ENCODE data around the gene CAMK2G.

The CAMK2G gene

GRCh38 chr10:73780301-73780700 is 94.1 kb downstream of the CAMK2G start:
- peaks cover 23% of the 10 kb centered on the region for H3K36me3 Mint-ChIP-seq (ENCODE audit: low read depth)
- H3K27me3 Mint-ChIP-seq (ENCODE audit: low read depth), result no peaks in the 10 kb centered on the region

GRCh38 chr10:73779539-73780197 is 94.7 kb downstream of the CAMK2G start:
- peaks cover 27% of the 10 kb centered on the region for H3K36me3 Mint-ChIP-seq (ENCODE audit: low read depth)
- DNase-seq (ENCODE audit: low spot score), result no peak
- H3K27ac Mint-ChIP-seq, result peak overlapping the region; percentile 72
- no peaks in the 10 kb centered on the region for H3K9me3 Mint-ChIP-seq
- peak overlapping the region; percentile 57 for H3K4me3 Mint-ChIP-seq
- H3K4me1 Mint-ChIP-seq (ENCODE audit: low read depth), result peaks cover 34% of the 10 kb centered on the region
- no peaks in the 10 kb centered on the region for H3K27me3 Mint-ChIP-seq (ENCODE audit: low read depth)

More at GRCh38 chr10:73780301-73780700, 94.1 kb downstream of the CAMK2G start:
- DNase-seq (ENCODE audit: low spot score), result no peak
- Mint-ChIP-seq H3K27ac (peak overlapping the region; percentile 72), H3K4me1 (ENCODE audit: low read depth) (peaks cover 36% of the 10 kb centered on the region), H3K9me3 (no peaks in the 10 kb centered on the region), H3K4me3 (peak overlapping the region; percentile 94)

- DNase-seq (ENCODE audit: low spot score), result no peak
- H3K36me3 Mint-ChIP-seq (ENCODE audit: low read depth), result peaks cover 32% of the 10 kb centered on the region
- no peak overlapping the region for H3K27ac Mint-ChIP-seq
- H3K4me3 Mint-ChIP-seq, result no peak overlapping the region
- H3K27me3 Mint-ChIP-seq (ENCODE audit: low read depth), result no peaks in the 10 kb centered on the region
- H3K9me3 Mint-ChIP-seq, result no peaks in the 10 kb centered on the region
- peaks cover 37% of the 10 kb centered on the region for H3K4me1 Mint-ChIP-seq (ENCODE audit: low read depth)
Observed at GRCh38 chr10:73779018-73779417, 95.3 kb downstream of the CAMK2G start.

GRCh38 chr10:73774637-73775036 is 99.7 kb downstream of the CAMK2G start:
- peaks cover 42% of the 10 kb centered on the region for H3K4me1 Mint-ChIP-seq (ENCODE audit: low read depth)
- no peaks in the 10 kb centered on the region for H3K9me3 Mint-ChIP-seq
- no peaks in the 10 kb centered on the region for H3K27me3 Mint-ChIP-seq (ENCODE audit: low read depth)
- no peak for DNase-seq (ENCODE audit: low spot score)
- no peak overlapping the region for H3K27ac Mint-ChIP-seq
- peaks cover 62% of the 10 kb centered on the region for H3K36me3 Mint-ChIP-seq (ENCODE audit: low read depth)
- H3K4me3 Mint-ChIP-seq, result peak overlapping the region; percentile 86

- peak overlapping the region; percentile 94 for H3K27ac Mint-ChIP-seq
- peaks cover 50% of the 10 kb centered on the region for H3K4me1 Mint-ChIP-seq (ENCODE audit: low read depth)
- H3K27me3 Mint-ChIP-seq (ENCODE audit: low read depth), result no peaks in the 10 kb centered on the region
- DNase-seq (ENCODE audit: low spot score), result no peak
- peak overlapping the region; percentile 86 for H3K4me3 Mint-ChIP-seq
- H3K36me3 Mint-ChIP-seq (ENCODE audit: low read depth), result peaks cover 67% of the 10 kb centered on the region
- H3K9me3 Mint-ChIP-seq, result no peaks in the 10 kb centered on the region
Observed at GRCh38 chr10:73773152-73773879, 101.0 kb downstream of the CAMK2G start.

- Mint-ChIP-seq H3K36me3 (ENCODE audit: low read depth) (peaks cover 71% of the 10 kb centered on the region), H3K4me1 (ENCODE audit: low read depth) (peaks cover 52% of the 10 kb centered on the region), H3K27ac (peak overlapping the region; percentile 94), H3K27me3 (ENCODE audit: low read depth) (no peaks in the 10 kb centered on the region), H3K9me3 (no peaks in the 10 kb centered on the region), H3K4me3 (peak overlapping the region; percentile 86)
- DNase-seq (ENCODE audit: low spot score), result peak; percentile 89
Observed at GRCh38 chr10:73772281-73773151, 101.8 kb downstream of the CAMK2G start.

- Mint-ChIP-seq H3K36me3 (ENCODE audit: low read depth) (peaks cover 67% of the 10 kb centered on the region), H3K4me3 (peak overlapping the region; percentile 86), H3K27ac (peak overlapping the region; percentile 94), H3K4me1 (ENCODE audit: low read depth) (peaks cover 51% of the 10 kb centered on the region), H3K9me3 (no peaks in the 10 kb centered on the region), H3K27me3 (ENCODE audit: low read depth) (no peaks in the 10 kb centered on the region)
- DNase-seq (ENCODE audit: low spot score), result peak; percentile 21
Observed at GRCh38 chr10:73771722-73772280, 102.6 kb downstream of the CAMK2G start.

- no peak for DNase-seq (ENCODE audit: low spot score)
- Mint-ChIP-seq H3K4me3 (no peak overlapping the region), H3K9me3 (no peaks in the 10 kb centered on the region), H3K27ac (peak overlapping the region; percentile 52), H3K27me3 (ENCODE audit: low read depth) (no peaks in the 10 kb centered on the region), H3K36me3 (ENCODE audit: low read depth) (peaks cover 77% of the 10 kb centered on the region), H3K4me1 (ENCODE audit: low read depth) (peaks cover 39% of the 10 kb centered on the region)
Observed at GRCh38 chr10:73769396-73769795, 105.0 kb downstream of the CAMK2G start.

GRCh38 chr10:73768881-73769280 is 105.5 kb downstream of the CAMK2G start:
- Mint-ChIP-seq H3K9me3 (no peaks in the 10 kb centered on the region), H3K4me3 (no peak overlapping the region), H3K27me3 (ENCODE audit: low read depth) (no peaks in the 10 kb centered on the region), H3K36me3 (ENCODE audit: low read depth) (peaks cover 75% of the 10 kb centered on the region), H3K4me1 (ENCODE audit: low read depth) (peaks cover 37% of the 10 kb centered on the region), H3K27ac (peak overlapping the region; percentile 52)
- DNase-seq (ENCODE audit: low spot score), result peak; percentile 35

GRCh38 chr10:73765066-73765465 is 109.3 kb downstream of the CAMK2G start:
- no peak for DNase-seq (ENCODE audit: low spot score)

GRCh38 chr10:73763343-73763742 is 111.0 kb downstream of the CAMK2G start:
- DNase-seq (ENCODE audit: low spot score), result no peak
- peaks cover 70% of the 10 kb centered on the region for H3K36me3 Mint-ChIP-seq (ENCODE audit: low read depth)
- H3K27me3 Mint-ChIP-seq (ENCODE audit: low read depth), result no peaks in the 10 kb centered on the region
- H3K27ac Mint-ChIP-seq, result no peak overlapping the region
- no peak overlapping the region for H3K4me3 Mint-ChIP-seq
- no peaks in the 10 kb centered on the region for H3K9me3 Mint-ChIP-seq
- H3K4me1 Mint-ChIP-seq (ENCODE audit: low read depth), result peaks cover 25% of the 10 kb centered on the region

More at GRCh38 chr10:73765066-73765465, 109.3 kb downstream of the CAMK2G start:
- Mint-ChIP-seq H3K27me3 (ENCODE audit: low read depth) (no peaks in the 10 kb centered on the region), H3K36me3 (ENCODE audit: low read depth) (peaks cover 79% of the 10 kb centered on the region), H3K4me1 (ENCODE audit: low read depth) (peaks cover 29% of the 10 kb centered on the region), H3K27ac (no peak overlapping the region), H3K9me3 (no peaks in the 10 kb centered on the region), H3K4me3 (no peak overlapping the region)

GRCh38 chr10:73762915-73763314 is 111.4 kb downstream of the CAMK2G start:
- Mint-ChIP-seq H3K36me3 (ENCODE audit: low read depth) (peaks cover 68% of the 10 kb centered on the region), H3K27ac (peak overlapping the region; percentile 52), H3K4me1 (ENCODE audit: low read depth) (peaks cover 27% of the 10 kb centered on the region), H3K4me3 (no peak overlapping the region), H3K9me3 (no peaks in the 10 kb centered on the region), H3K27me3 (ENCODE audit: low read depth) (no peaks in the 10 kb centered on the region)
- no peak for DNase-seq (ENCODE audit: low spot score)

Measured in T-helper 2 cell treated with Interferon-gamma antibody and Interleukin-4, amounts not matched to agents 5 μg/mL and 100 μg/mL, for 36 hours (primary cell).